ENCODE results near the gene PGM5. TPM values are rescaled to one million over a fixed set of nuclear protein-coding genes. Genes with fewer than 3 reads are reported as not detected.

PGM5 gene
- total RNA-seq, 1 experiment from 2014 or later = not detected

GRCh38 chr9:68447611-68448010 is 91.2 kb downstream of the PGM5 start:
- peaks cover 92% of the 10 kb centered on the region for H3K27me3 Mint-ChIP-seq (ENCODE audit: low read depth)
- no CpG with 5 or more reads among the region's 2 CpGs for WGBS (ENCODE audit: extremely low coverage, insufficient read length, low lambda C conversion rate)
- no peak overlapping the region for H4K8ac ChIP-seq (replicated peaks; ENCODE audit: insufficient read length, low read depth, low read length)

More at GRCh38 chr9:68447611-68448010, 91.2 kb downstream of the PGM5 start:
- Histone ChIP-seq H3K14ac (ENCODE audit: insufficient read depth, low read length) (no peak overlapping the region), H3K79me1 (ENCODE audit: insufficient read depth, low read depth, low read length, poor library complexity, severe bottlenecking) (no peaks in the 10 kb centered on the region), H2BK12ac (ENCODE audit: insufficient read length, low read depth, low read length) (no peak overlapping the region), H3K23ac (ENCODE audit: insufficient read length, low read depth, low read length) (no peak overlapping the region), H2AK5ac (ENCODE audit: insufficient read length, low read length) (no peak overlapping the region), H3K9ac (ENCODE audit: extremely low read depth, insufficient read length, low read length) (no peak overlapping the region), H2BK15ac (ENCODE audit: low read depth, low read length) (no peak overlapping the region), H3K27ac (ENCODE audit: insufficient read length, low read depth, low read length) (no peak overlapping the region), H4K5ac (ENCODE audit: insufficient read length, low read depth, low read length) (no peak overlapping the region), H3K56ac (ENCODE audit: insufficient read length, low read depth, low read length) (no peak overlapping the region), H2BK5ac (ENCODE audit: insufficient read length, low read length) (no peak overlapping the region), H3K9me3 (ENCODE audit: control insufficient read depth, low read depth, low read length) (no peaks in the 10 kb centered on the region), H3K4me1 (ENCODE audit: insufficient read depth, low read length) (no peaks in the 10 kb centered on the region), H2AFZ (ENCODE audit: low read length) (no peak overlapping the region), H3K4me2 (ENCODE audit: insufficient read depth, insufficient read length, low read length) (no peak overlapping the region), H3T11ph (ENCODE audit: low read length) (no peak overlapping the region), H4K91ac (ENCODE audit: insufficient read length, low read depth, low read length) (no peak overlapping the region), H4K20me1 (ENCODE audit: control insufficient read depth, insufficient read depth, insufficient read length) (no peaks in the 10 kb centered on the region), H3K4ac (ENCODE audit: low read depth, low read length) (no peak overlapping the region), H3K27me3 (ENCODE audit: insufficient read depth, low read length) (peaks cover 2% of the 10 kb centered on the region; the same call in 1 of the 2 replicates), H3K23me2 (ENCODE audit: insufficient read length, low read depth, low read length, poor library complexity, severe bottlenecking) (no peaks in the 10 kb centered on the region), H3K79me2 (ENCODE audit: insufficient read depth, low read length) (no peaks in the 10 kb centered on the region), H3K18ac (ENCODE audit: insufficient read length, low read depth, low read length) (no peak overlapping the region), H2BK20ac (ENCODE audit: low read depth, low read length, poor library complexity, severe bottlenecking) (no peak overlapping the region), H2BK120ac (ENCODE audit: low read depth, low read length, poor library complexity, severe bottlenecking) (no peak overlapping the region)
- no peak for TF ChIP-seq CTCF (conservative IDR thresholded peaks at IDR 0.05)
- H3K36me3 Mint-ChIP-seq (ENCODE audit: insufficient read depth in 1 of 3, low read depth in 3 of 3) = no peaks in the 10 kb centered on the region
- no peak overlapping the region for H3K27ac Mint-ChIP-seq
- H3K4me3 Mint-ChIP-seq = no peak overlapping the region
- no peaks in the 10 kb centered on the region for H3K9me3 Mint-ChIP-seq
- no peak for DNase-seq
- no peaks in the 10 kb centered on the region for H3K4me1 Mint-ChIP-seq
